PFSK-1 (cell line): ENCODE results near the gene FRG2.

Experiments
- FOXP2 ChIP-seq: optimal IDR thresholded peaks from 2 replicates; pipeline ENCODE3; 2011; ENCODE audit warnings: borderline replicate concordance, control low read depth, inconsistent platforms; ENCODE audit not compliant: insufficient read depth; ENCODE audit errors: extremely low read length, extremely low read depth
- POLR2AphosphoS5 ChIP-seq: IDR thresholded peaks from 2 replicates; pipeline ENCODE4 v1.6.1; 2012; ENCODE audit warnings: low read depth, mild to moderate bottlenecking, control low read depth, low read length, moderate library complexity
- REST ChIP-seq, 2 experiments: IDR thresholded peaks; 2 replicates each; pipeline versions ENCODE4 v1.6.1 to v1.8.0; 2011 to 2012; ENCODE audit warnings: low read depth in 2 of 2, low read length in 2 of 2, control low read depth in 1 of 2, inconsistent platforms in 1 of 2, mild to moderate bottlenecking in 1 of 2, moderate library complexity in 1 of 2; ENCODE audit not compliant: insufficient read depth in 1 of 2
- SIN3A ChIP-seq: IDR thresholded peaks from 2 replicates; pipeline ENCODE4 v1.6.1; 2012; ENCODE audit warnings: mild to moderate bottlenecking, low read length, moderate library complexity, borderline replicate concordance; ENCODE audit not compliant: insufficient read depth
- TAF1 ChIP-seq: IDR thresholded peaks from 2 replicates; pipeline ENCODE4 v1.6.1; 2012; ENCODE audit warnings: low read length, control low read depth, borderline replicate concordance; ENCODE audit not compliant: insufficient read depth

The FRG2 gene

GRCh38 chr4:190017357-190018200, 9.5 kb downstream of the FRG2 start:
- no peak for TF ChIP-seq REST (IDR thresholded peaks at IDR 0.05; ENCODE audit: insufficient read depth in 1 of 2, low read depth in 2 of 2, low read length in 2 of 2)
- no peak for TF ChIP-seq TAF1
- TF ChIP-seq SIN3A, result no peak
- no peak for TF ChIP-seq FOXP2
- no peak for TF ChIP-seq POLR2AphosphoS5

GRCh38 chr4:190016369-190017289, 10.4 kb downstream of the FRG2 start:
- TF ChIP-seq SIN3A, result no peak
- TF ChIP-seq FOXP2, result no peak
- TF ChIP-seq TAF1, result no peak
- TF ChIP-seq REST (IDR thresholded peaks at IDR 0.05; ENCODE audit: insufficient read depth in 1 of 2, low read depth in 2 of 2, low read length in 2 of 2), result no peak
- no peak for TF ChIP-seq POLR2AphosphoS5

GRCh38 chr4:190015538-190016368, 11.3 kb downstream of the FRG2 start:
- TF ChIP-seq FOXP2, result no peak
- TF ChIP-seq TAF1, result no peak
- TF ChIP-seq REST (IDR thresholded peaks at IDR 0.05; ENCODE audit: insufficient read depth in 1 of 2, low read depth in 2 of 2, low read length in 2 of 2), result no peak
- no peak for TF ChIP-seq SIN3A
- TF ChIP-seq POLR2AphosphoS5, result no peak

- TF ChIP-seq POLR2AphosphoS5, result no peak
- no peak for TF ChIP-seq SIN3A
- TF ChIP-seq FOXP2, result no peak
- no peak for TF ChIP-seq REST (IDR thresholded peaks at IDR 0.05; ENCODE audit: insufficient read depth in 1 of 2, low read depth in 2 of 2, low read length in 2 of 2)
- no peak for TF ChIP-seq TAF1
These were observed 12.1 kb downstream of the FRG2 start for GRCh38 chr4:190014771-190015537.
